ENCODE results near the gene SLC6A16.
"Not testable (repeated sequence)": the region's sequence is repeated elsewhere in the genome, so short reads cannot be mapped to it uniquely, and the experiment has no call there.

The SLC6A16 gene

GRCh38 chr19:49344505-49345423 is 19.8 kb upstream of the SLC6A16 start:
- no peak for DNase-seq

DNA sequence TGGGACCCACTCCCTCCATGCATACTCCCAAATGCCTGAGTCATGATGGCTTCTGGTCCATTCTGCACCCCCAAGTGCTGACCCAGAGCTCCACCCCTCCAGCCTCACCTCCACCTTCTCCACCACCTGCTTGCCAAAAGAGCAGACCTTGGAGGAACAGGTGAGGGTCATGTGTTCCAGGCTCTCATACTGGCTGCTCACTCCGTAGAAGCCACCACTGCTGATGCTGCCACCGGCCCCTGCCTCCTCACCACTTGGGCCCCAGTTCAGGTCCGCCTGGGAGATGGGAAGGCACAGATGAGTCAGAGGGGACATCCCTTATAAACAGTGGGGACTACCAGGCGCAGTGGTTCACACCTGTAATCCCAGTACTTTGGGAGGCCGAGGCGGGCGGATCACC is 18.1 kb upstream of the SLC6A16 start:
- DNase-seq = no peak

GRCh38 chr19:49342291-49342721 is 17.3 kb upstream of the SLC6A16 start:
- no peak for DNase-seq

DNA sequence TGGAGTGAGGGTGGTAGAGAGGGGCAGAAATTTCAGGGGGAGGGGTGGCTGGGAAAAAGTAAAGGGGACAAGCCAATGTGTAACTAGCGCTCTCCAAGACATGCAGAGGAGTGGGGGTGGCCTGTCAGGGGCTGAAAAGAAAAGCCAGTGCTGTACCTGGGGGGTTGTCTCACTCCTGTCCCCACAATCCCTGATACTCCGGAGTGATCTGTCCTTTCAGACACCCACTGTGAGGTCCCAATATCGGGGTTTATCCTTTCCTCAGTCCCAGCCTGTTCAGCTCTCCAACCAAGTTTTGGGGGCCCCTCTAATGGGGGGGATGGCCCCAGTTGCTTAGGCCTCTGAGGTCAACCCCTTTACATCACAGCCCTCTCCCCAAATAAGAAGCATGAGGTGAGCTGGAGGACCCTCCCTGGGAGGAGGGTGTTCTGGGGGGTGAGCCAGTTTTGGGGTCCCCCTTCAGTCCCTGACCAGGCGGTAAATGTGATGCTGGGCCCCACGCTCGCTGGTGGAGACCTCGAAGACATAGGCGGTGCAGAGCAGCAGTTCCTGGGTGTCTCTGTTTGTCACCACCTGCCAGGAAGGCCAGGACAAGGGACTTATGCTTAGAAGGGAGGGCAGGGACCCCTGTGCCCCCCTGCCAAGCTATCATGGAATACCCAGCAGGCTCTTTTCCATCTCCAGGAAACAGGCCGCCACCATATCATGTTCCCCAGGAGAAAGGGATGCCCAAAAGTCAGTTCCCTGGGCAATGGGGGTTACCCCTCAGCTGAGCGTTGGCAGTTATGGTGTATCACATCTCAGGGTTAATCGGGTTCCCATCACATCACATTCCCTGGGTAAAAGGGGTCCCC is 16.1 kb upstream of the SLC6A16 start:
- no peak for DNase-seq

- peak; percentile 25 for DNase-seq
Measured at GRCh38 chr19:49340069-49340864, 15.3 kb upstream of the SLC6A16 start.

DNA sequence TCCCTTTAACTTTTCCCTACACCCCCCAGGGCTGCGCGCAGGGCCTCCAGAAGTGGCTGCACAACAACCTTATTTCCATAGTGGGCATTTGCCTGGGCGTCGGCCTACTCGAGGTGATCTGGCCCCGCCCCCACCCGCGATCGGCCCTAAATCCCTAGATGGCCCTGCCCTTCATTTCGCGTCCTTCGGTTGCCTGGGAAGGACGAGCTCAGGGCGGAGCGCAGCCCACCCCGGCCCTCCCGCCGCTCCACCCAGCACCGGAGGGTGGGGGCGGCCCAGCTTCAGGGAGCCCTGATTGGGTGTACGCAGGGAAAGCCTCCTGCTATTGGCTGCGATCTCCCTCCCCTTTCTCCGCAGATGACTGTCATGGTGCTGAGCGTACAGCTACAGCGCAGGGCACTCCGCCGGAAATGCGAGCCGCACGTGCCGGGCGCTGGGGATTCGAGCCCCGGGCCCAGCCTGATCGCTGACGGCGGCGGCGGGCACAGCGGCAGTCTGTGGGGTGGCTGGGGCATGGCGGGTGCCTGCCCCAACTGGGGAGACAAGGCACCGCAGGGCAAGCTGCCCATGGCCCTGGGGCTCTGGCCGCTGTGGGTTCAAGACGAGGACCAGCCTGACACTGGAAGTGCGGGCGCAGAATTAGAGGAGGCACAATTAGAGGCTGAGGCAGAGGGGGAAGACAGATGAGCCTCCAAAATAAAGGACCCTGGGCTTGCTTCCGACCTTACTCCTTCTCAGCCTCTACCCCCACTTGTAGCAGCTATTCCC is 14.5 kb upstream of the SLC6A16 start:
- DNase-seq = peak; percentile 90

GRCh38 chr19:49338691-49339300 is 13.8 kb upstream of the SLC6A16 start:
- DNase-seq = peak; percentile 85

- no peak for DNase-seq
Measured at GRCh38 chr19:49338023-49338677, 13.2 kb upstream of the SLC6A16 start.

- no peak for DNase-seq
Measured at GRCh38 chr19:49337267-49338022, 12.5 kb upstream of the SLC6A16 start.

DNA sequence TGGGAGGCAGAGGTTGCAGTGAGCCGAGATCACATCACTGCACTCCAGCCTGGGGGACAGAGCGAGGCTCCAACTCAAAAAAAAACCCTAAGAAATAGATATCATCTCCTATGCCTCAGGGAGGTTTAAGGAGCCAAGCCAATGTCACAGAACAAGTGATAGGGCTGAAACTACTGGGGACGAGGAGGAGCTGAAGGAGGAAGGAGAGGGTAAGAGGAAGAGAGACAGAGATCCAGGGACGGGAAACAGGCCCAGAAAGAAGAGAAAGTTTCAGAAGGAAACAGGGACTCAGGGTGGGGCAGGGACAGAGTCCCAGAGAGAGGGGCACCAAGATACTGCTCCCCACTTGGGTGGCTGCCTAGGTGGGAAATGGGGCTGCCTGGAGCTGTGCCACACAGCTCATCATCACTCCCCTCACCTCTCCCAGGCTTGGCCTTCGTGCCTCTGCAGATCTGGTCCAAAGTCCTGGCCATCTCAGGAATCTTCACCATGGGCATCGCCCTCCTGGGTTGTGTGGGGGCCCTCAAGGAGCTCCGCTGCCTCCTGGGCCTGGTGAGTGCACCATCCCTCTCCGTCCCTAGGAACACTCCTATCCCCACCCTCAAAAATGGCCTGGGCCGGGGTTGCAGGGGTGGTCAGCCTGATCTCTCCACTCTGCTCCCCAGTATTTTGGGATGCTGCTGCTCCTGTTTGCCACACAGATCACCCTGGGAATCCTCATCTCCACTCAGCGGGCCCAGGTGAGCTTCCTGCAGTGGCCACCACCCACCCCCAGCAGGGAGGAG is 11.7 kb upstream of the SLC6A16 start:
- no peak for DNase-seq

DNA sequence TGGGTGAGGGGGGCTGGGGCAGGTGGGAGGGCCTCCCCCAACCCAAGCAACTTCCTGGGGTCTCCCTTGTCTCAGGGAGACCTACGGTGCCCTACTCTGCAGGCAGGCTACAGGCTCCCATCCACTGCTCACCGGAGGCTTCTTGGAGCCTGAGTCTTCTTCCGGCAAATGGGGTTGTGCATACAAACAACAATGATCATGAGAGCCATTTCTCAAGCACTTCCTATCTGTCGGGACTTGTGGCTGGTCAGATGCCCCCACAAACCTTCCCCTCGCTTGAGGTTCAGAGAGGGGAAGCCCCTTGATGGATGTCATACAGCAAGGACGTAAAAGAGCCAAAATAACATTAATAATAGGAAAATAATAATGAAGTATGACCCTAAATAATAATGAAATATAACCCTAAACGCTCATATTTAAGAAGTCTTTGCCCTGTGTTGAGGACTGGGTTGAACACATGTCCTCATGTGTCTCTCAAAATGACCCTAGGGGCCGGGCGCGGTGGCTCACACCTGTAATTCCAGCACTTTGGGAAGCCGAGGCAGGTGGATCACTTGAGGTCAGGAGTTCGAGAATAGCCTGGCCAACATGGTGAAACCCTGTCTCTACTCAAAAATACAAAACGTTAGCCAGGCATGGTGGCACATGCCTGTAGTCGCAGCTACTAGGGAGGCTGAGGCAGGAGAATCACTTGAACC is 10.9 kb upstream of the SLC6A16 start:
- no peak for DNase-seq

DNA sequence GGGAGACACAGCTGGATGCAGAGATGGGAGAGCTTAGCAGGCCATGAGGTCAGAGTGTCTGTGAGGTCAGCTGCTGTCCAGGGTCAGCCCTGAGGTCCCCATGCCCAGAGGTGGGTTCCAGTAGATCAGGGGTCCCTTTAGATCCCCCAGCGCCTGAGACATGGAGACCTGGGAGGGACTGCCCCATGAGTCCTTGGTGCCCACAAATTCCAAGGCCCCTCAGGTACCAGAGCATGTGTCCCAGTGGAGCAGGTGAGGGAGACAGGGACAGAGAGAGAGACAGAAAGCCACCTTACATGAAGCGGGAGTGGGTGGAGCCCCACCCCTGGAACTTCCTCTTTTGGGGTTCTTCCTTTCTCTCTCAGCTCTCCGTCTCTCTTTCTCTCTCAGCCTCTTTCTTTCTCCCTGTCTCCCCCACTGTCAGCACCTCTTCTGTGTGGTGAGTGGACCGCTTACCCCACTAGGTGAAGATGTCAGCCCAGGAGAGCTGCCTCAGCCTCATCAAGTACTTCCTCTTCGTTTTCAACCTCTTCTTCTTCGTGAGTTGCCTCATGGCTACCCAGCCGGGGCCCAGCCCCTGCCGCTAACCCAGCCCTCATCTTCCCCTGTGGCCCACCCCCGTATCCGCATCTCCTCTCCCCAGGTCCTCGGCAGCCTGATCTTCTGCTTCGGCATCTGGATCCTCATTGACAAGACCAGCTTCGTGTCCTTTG is 10.2 kb upstream of the SLC6A16 start, which contains the start of gene CD37:
Gene CD37, plus strand, starts transcription at position 336 of the 713 bp plus-strand sequence. Its CDS starts 135 bp downstream, at position 471.
- DNase-seq = no peak

GRCh38 chr19:49333811-49334288 is 8.9 kb upstream of the SLC6A16 start:
- no peak for DNase-seq

- DNase-seq = no peak
Measured at GRCh38 chr19:49333418-49333805, 8.4 kb upstream of the SLC6A16 start.

DNA sequence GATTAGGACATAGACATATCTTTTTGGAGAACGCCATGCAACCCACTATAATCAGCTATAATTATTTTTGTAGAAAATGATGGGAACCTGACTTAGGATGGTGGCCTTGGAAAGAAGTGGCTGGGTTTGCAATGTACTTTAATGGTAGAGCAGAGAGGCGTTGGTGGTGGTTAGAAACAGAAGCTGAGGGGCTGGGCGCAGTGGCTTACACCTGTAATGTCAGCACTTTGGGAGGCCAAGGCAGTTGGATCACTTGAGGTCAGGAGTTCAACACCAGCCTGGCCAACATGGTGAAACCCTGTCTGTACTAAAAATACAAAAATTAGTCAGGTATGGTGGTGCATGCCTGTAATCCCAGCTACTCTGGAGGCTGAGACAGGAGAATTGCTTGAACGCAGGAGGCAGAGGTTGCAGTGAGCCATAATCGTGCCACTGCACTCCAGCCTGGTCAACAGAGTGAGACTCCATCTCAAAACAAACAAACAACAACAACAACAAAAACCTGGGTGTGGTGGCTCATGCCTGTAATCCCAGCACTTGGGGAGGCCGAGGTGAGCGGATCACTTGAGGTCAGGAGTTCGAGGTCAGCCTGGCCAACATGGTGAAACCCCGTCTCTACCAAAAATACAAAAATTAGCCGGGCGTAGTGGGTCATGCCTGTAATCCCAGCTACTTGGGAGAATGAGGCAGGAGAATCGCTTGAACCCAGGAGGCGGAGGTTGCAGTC is 7.9 kb upstream of the SLC6A16 start:
- not testable (repeated sequence) for DNase-seq

DNA sequence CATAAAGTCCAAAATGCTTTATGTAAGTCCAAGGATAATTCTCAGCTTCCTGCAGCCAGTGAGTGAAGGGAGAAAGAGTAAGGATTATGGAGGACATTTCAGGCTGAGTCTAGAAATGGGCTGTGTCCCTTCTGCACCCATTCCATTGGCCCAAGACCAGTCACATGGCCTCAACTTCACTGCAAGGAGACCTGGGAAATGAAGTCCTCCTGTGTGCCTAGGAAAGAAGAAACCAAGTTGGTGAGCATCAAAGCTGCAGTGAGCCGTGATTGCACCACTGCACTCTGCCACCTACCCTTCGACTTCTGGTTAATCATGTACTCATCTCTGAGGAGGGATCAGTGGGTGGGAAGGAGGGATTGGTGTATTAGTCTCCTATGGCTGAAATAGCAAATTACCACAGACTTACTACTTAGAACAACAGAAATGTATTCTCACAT is 6.6 kb upstream of the SLC6A16 start:
- DNase-seq = no peak

GRCh38 chr19:49331187-49331586 is 6.2 kb upstream of the SLC6A16 start:
- not testable (repeated sequence) for DNase-seq
